ENCODE data around the gene ZAP70. TPM values are rescaled to one million over a fixed set of nuclear protein-coding genes. Genes with fewer than 3 reads are reported as not detected.

ZAP70 gene
- 10.2 TPM for total RNA-seq
- long read RNA-seq, partial matches to known transcripts: 6 of 26 reads
- long read RNA-seq, other reads (novel, unspliced or antisense): 20 of 26 reads

GRCh38 chr2:97713296-97714083 lies at the start of gene ZAP70:
Gene ZAP70 (plus strand): TSS chr2:97713576. CDS start chr2:97724037, 10,461 bp downstream.
- Histone ChIP-seq H3K4me3 (peak within 1 kb of the TSS; percentile 31), H3K9me3 (no peaks in the 10 kb centered on the region), H3K27ac (peak within 1 kb of the TSS; percentile 63), H3K36me3 (no peaks in the 10 kb centered on the region), H3K27me3 (peaks cover 1% of the 10 kb centered on the region), H3K4me1 (no peaks in the 10 kb centered on the region)
- no peak for TF ChIP-seq CTCF (IDR thresholded peaks at IDR 0.05)
- intact Hi-C loops (cut with DNase I): no loop called here
- DNase-seq (peak; percentile 63), ATAC-seq (peak; percentile 3)

- intact Hi-C loops (cut with DNase I): no loop called here
- ATAC-seq: no peak
These were observed 49.8 kb upstream of the ZAP70 start for GRCh38 chr2:97663626-97663961.

GRCh38 chr2:97663962-97664635 lies 49.3 kb upstream of the ZAP70 start, which contains the start of gene ACTR1B:
Gene ACTR1B (minus strand): TSS chr2:97664044. CDS start chr2:97663890, 154 bp downstream.
- intact Hi-C loops (cut with DNase I): no loop called here
- Histone ChIP-seq H3K27me3 (no peaks in the 10 kb centered on the region), H3K27ac (peak within 1 kb of the TSS; percentile 97), H3K9me3 (no peaks in the 10 kb centered on the region), H3K4me3 (peak within 1 kb of the TSS; percentile 67), H3K36me3 (peaks cover 2% of the 10 kb centered on the region), H3K4me1 (peaks cover 20% of the 10 kb centered on the region)
- peak; percentile 63 for TF ChIP-seq CTCF (IDR thresholded peaks at IDR 0.05)
- ATAC-seq (peak; percentile 95), DNase-seq (peak; percentile 99)

More at GRCh38 chr2:97663626-97663961, 49.8 kb upstream of the ZAP70 start:
- peak overlapping the region; percentile 67 for H3K4me3 ChIP-seq
- TF ChIP-seq CTCF (IDR thresholded peaks at IDR 0.05): no peak
- H3K4me1 ChIP-seq: peaks cover 20% of the 10 kb centered on the region
- H3K36me3 ChIP-seq: peaks cover 7% of the 10 kb centered on the region
- H3K27me3 ChIP-seq: no peaks in the 10 kb centered on the region
- DNase-seq: no peak
- H3K9me3 ChIP-seq: no peaks in the 10 kb centered on the region
- peak overlapping the region; percentile 97 for H3K27ac ChIP-seq

GRCh38 chr2:97664636-97664970 lies 48.8 kb upstream of the ZAP70 start:
- Histone ChIP-seq H3K27me3 (no peaks in the 10 kb centered on the region), H3K9me3 (no peaks in the 10 kb centered on the region), H3K27ac (peak overlapping the region; percentile 97), H3K4me1 (peaks cover 20% of the 10 kb centered on the region), H3K36me3 (no peaks in the 10 kb centered on the region), H3K4me3 (peak overlapping the region; percentile 67)
- intact Hi-C loops (cut with DNase I): no loop called here
- DNase-seq: no peak
- TF ChIP-seq CTCF (IDR thresholded peaks at IDR 0.05): no peak
- no peak for ATAC-seq

- Histone ChIP-seq H3K4me3 (no peak within 1 kb of the TSS), H3K27me3 (no peaks in the 10 kb centered on the region), H3K27ac (no peak within 1 kb of the TSS), H3K9me3 (no peaks in the 10 kb centered on the region), H3K4me1 (peaks cover 4% of the 10 kb centered on the region), H3K36me3 (no peaks in the 10 kb centered on the region)
- no peak for TF ChIP-seq CTCF (IDR thresholded peaks at IDR 0.05)
- ATAC-seq (no peak), DNase-seq (no peak)
- intact Hi-C loops (cut with DNase I): no loop called here
These were observed 43.9 kb upstream of the ZAP70 start, which contains the start of gene C2orf92 for GRCh38 chr2:97669448-97669847. Gene C2orf92 (plus strand): TSS chr2:97669713. CDS start chr2:97669789, 76 bp downstream.

Data from upper lobe of right lung (tissue), 1 donor.